ENCODE results near the gene FOXRED2. TPM values are rescaled to one million over a fixed set of nuclear protein-coding genes. Genes with fewer than 3 reads are reported as not detected.

FOXRED2 gene
- total and polyA plus RNA-seq, 2 of the 8 experiments (the other 6 are each of a cell fraction or from before 2014, with no cell fraction given) = 11.5 to 27.8 TPM

- DNase-seq (ENCODE audit: low read depth in 1 of 2, low spot score in 2 of 2) (no peak), FAIRE-seq (no peak)
- H3K4me1 ChIP-seq (replicated peaks in 1 of 4; ENCODE audit: control insufficient read depth in 3 of 4, insufficient read depth in 4 of 4, low read length in 3 of 4) = peaks cover 5 to 9% (median 7%) of the 10 kb centered on the region in 4 experiments; a peak in 6 of 7 replicates
- H3K23ac ChIP-seq (ENCODE audit: insufficient read length) = no peak overlapping the region
- no peak overlapping the region for H2BK120ac ChIP-seq (replicated peaks; ENCODE audit: low read depth, low read length)
- H3K36me3 ChIP-seq (ENCODE audit: control insufficient read depth in 2 of 4, insufficient read depth in 4 of 4, low read length in 3 of 4) = no peaks in the 10 kb centered on the region
- POLR2A ChIA-PET (ENCODE audit: partially characterized antibody) = interaction anchor here (0.8 kb wide), 1 partner anchor 30 kb away, joined by 3 read pairs; no protein-coding TSS in a partner anchor
- no peak overlapping the region for H3K9ac ChIP-seq (replicated peaks in 1 of 4; ENCODE audit: extremely low read depth in 1 of 4, low read depth in 3 of 4, low read length in 3 of 4)
- H3K9me3 ChIP-seq (ENCODE audit: insufficient read depth in 2 of 2, low read depth in 1 of 2, low read length in 1 of 2) = no peaks in the 10 kb centered on the region
- no peak overlapping the region for H2BK20ac ChIP-seq (ENCODE audit: low read length)
- no peaks in the 10 kb centered on the region for H3K27me3 ChIP-seq (replicated peaks in 1 of 4; ENCODE audit: control insufficient read depth in 3 of 4, extremely low read depth in 1 of 4, insufficient read depth in 3 of 4, low read length in 3 of 4)
- H3K4me2 ChIP-seq (ENCODE audit: insufficient read depth in 1 of 2, low read depth in 2 of 2, low read length in 2 of 2) = no peak overlapping the region
- H3K23me2 ChIP-seq (ENCODE audit: low read depth, low read length) = no peaks in the 10 kb centered on the region
- no peak overlapping the region for H3K4me3 ChIP-seq (ENCODE audit: extremely low read depth in 1 of 4, insufficient read depth in 2 of 4, low read depth in 3 of 4, low read length in 4 of 4)
- no peak overlapping the region for H3K18ac ChIP-seq (ENCODE audit: extremely low read depth, low read length)
- no peak overlapping the region for H4K8ac ChIP-seq (ENCODE audit: extremely low read depth, insufficient read depth, low read length)
- WGBS, 2 experiments (ENCODE audit: extremely low coverage in 1 of 2, insufficient coverage in 1 of 2, insufficient read length in 1 of 2, insufficient replicate concordance in 2 of 2, low coverage in 1 of 2, low lambda C conversion rate in 2 of 2, missing lambda C conversion rate in 1 of 2) = 91% methylated on average over 8 of the region's 8 CpGs; no CpG with 5 or more reads in 1 of the 2 experiments
- CTCF ChIA-PET (ENCODE audit: partially characterized antibody) = interaction anchor here (1.1 kb wide), 2 partner anchors 30 to 46 kb away, joined by 3 to 4 read pairs; no protein-coding TSS in a partner anchor
- no peak overlapping the region for H2AFZ ChIP-seq (ENCODE audit: low read length)
- H2BK15ac ChIP-seq (ENCODE audit: low read length) = no peak overlapping the region
- H3K4ac ChIP-seq (replicated peaks; ENCODE audit: insufficient read length, low read depth, low read length) = no peak overlapping the region
- H2AK5ac ChIP-seq (ENCODE audit: low read depth, low read length) = no peak overlapping the region
- H3K79me2 ChIP-seq (ENCODE audit: control insufficient read depth in 1 of 2, insufficient read depth in 2 of 2, low read length in 2 of 2) = no peaks in the 10 kb centered on the region
- no peak overlapping the region for H4K91ac ChIP-seq (replicated peaks; ENCODE audit: insufficient read length, low read length)
- no peak overlapping the region for H2BK12ac ChIP-seq (ENCODE audit: low read depth, low read length)
- H3K27ac ChIP-seq (ENCODE audit: low read depth, low read length) = no peak overlapping the region
- H3K14ac ChIP-seq (ENCODE audit: insufficient read length) = no peak overlapping the region
- no peak overlapping the region for H4K5ac ChIP-seq (ENCODE audit: insufficient read length, low read depth, low read length)
- H4K20me1 ChIP-seq (replicated peaks in 1 of 2; ENCODE audit: control insufficient read depth in 1 of 2, insufficient read depth in 2 of 2, low read length in 2 of 2) = no peaks in the 10 kb centered on the region
- H2BK5ac ChIP-seq (ENCODE audit: low read depth, low read length) = no peak overlapping the region
- H3K79me1 ChIP-seq (ENCODE audit: low read depth, low read length) = no peaks in the 10 kb centered on the region
- no peak overlapping the region for H3K56ac ChIP-seq (replicated peaks; ENCODE audit: insufficient read length, low read depth, low read length)
- no peak for TF ChIP-seq EGR1 (IDR thresholded peaks at IDR 0.05; ENCODE audit: borderline replicate concordance, low read depth, low read length)
- TF ChIP-seq POLR2AphosphoS5 (IDR thresholded peaks at IDR 0.05; ENCODE audit: low read depth, low read length) = no peak
- TF ChIP-seq TEAD4 (IDR thresholded peaks at IDR 0.05; ENCODE audit: low read depth, low read length) = no peak
- no peak for TF ChIP-seq SAP30 (IDR thresholded peaks at IDR 0.05; ENCODE audit: insufficient read depth, insufficient replicate concordance, low read length)
- TF ChIP-seq ASH2L (IDR thresholded peaks at IDR 0.05; ENCODE audit: low read length) = no peak
- TF ChIP-seq RNF2 (IDR thresholded peaks at IDR 0.05; ENCODE audit: borderline replicate concordance, low read depth, low read length, missing control alignments, poor library complexity, severe bottlenecking) = no peak
- TF ChIP-seq ZNF274 (IDR thresholded peaks at IDR 0.05; ENCODE audit: borderline replicate concordance, extremely low read depth, low read length) = no peak
- TF ChIP-seq RXRA (IDR thresholded peaks at IDR 0.05; ENCODE audit: insufficient read depth, low read depth, low read length) = no peak
- no peak for TF ChIP-seq GABPA (IDR thresholded peaks at IDR 0.05; ENCODE audit: borderline replicate concordance, insufficient read depth, low read length)
- TF ChIP-seq TCF12 (IDR thresholded peaks at IDR 0.05; ENCODE audit: low read depth, low read length) = no peak
- TF ChIP-seq MAFK (IDR thresholded peaks at IDR 0.05; ENCODE audit: low read depth, low read length) = no peak
- TF ChIP-seq NRF1 (IDR thresholded peaks at IDR 0.05; ENCODE audit: low read depth, low read length) = no peak
These were observed 66.3 kb downstream of the FOXRED2 start for GRCh38 chr22:36440429-36441002.
